Retinal pigment epithelial cell (primary cell): ENCODE measurements around the gene SNX3.

ENCODE experiments used
- DNase-seq: peaks from one replicate; pipeline ENCODE4 v3.0.0-alpha.2; 2010; ENCODE audit warnings: low read depth
- H3K4me3 ChIP-seq: 2 replicates; pipeline ENCODE4 v1.5.1; 2011; ENCODE audit warnings: mild to moderate bottlenecking, low read length, control low read depth, moderate library complexity
- TF ChIP-seq, protein P1 (sequence below): conservative IDR thresholded peaks from 2 replicates; pipeline ENCODE4 v1.5.1; 2011; ENCODE audit warnings: low read depth, low read length, control low read depth, inconsistent platforms

SNX3 gene

DNA sequence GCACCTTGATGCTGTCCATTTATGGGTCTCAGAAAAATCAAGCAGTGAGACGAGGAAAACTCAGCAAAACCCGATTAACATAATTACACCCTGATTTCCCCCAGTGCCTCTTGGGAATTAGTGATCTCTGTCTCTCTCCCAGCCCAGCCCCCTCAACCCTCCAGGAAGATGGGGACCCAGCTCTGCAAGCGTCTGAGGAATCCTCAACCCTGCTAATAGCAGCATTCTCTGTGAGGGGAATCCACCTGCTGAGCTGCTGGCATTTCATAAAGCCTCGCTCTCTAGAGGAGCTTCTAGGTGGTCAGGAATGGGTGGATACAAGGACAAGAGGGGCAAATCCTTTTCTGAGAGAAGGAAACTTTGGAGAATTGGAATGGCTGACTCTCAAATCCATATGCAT, 81.1 kb downstream of the SNX3 start:
- no peak for DNase-seq
- TF ChIP-seq, protein P1, sequence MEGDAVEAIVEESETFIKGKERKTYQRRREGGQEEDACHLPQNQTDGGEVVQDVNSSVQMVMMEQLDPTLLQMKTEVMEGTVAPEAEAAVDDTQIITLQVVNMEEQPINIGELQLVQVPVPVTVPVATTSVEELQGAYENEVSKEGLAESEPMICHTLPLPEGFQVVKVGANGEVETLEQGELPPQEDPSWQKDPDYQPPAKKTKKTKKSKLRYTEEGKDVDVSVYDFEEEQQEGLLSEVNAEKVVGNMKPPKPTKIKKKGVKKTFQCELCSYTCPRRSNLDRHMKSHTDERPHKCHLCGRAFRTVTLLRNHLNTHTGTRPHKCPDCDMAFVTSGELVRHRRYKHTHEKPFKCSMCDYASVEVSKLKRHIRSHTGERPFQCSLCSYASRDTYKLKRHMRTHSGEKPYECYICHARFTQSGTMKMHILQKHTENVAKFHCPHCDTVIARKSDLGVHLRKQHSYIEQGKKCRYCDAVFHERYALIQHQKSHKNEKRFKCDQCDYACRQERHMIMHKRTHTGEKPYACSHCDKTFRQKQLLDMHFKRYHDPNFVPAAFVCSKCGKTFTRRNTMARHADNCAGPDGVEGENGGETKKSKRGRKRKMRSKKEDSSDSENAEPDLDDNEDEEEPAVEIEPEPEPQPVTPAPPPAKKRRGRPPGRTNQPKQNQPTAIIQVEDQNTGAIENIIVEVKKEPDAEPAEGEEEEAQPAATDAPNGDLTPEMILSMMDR = no peak

DNA sequence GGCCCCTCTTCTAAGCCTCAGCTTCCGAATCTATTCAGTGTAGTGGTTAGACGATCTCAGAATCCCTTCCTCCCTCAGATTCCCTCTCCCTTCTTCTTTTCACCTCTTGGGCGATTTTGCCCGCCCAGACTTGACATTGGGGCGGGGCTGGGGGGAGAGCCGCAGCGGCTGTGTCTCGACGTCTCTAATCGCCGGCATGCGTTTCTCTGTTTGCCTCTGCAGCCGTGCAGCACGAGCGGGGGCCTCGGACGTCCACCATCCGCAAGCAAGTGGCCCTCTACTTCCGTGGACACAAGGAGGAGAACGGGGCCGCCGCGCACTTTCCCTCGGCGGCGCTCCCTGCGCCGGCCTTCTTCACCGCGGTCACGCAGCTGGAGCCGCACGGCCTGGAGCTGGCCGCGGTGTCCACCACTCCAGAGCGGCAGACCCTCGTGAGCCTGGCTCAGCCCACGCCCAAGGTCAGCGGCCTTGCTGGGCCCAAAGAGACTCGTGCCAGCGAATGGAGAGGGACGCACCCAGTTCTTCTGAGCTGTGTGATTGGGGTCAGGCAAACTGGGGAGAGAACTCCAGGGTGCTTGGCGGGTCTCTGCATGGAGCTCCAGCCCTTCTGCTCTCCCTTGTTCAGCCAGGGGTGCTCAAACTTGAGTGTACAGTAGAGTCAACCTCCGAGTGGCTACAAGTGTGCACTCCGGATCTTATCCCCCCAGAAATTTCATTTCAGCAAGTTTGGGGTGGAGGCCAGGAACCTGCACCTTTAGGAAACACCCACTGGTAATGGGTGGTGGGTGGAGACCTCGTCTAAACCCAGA, 84.4 kb downstream of the SNX3 start:
- no peak for DNase-seq
- no peak overlapping the region for H3K4me3 ChIP-seq
- TF ChIP-seq, protein P1 = no peak

More for the DNA sequence above, 81.1 kb downstream of the SNX3 start:
- H3K4me3 ChIP-seq = no peak overlapping the region

DNA sequence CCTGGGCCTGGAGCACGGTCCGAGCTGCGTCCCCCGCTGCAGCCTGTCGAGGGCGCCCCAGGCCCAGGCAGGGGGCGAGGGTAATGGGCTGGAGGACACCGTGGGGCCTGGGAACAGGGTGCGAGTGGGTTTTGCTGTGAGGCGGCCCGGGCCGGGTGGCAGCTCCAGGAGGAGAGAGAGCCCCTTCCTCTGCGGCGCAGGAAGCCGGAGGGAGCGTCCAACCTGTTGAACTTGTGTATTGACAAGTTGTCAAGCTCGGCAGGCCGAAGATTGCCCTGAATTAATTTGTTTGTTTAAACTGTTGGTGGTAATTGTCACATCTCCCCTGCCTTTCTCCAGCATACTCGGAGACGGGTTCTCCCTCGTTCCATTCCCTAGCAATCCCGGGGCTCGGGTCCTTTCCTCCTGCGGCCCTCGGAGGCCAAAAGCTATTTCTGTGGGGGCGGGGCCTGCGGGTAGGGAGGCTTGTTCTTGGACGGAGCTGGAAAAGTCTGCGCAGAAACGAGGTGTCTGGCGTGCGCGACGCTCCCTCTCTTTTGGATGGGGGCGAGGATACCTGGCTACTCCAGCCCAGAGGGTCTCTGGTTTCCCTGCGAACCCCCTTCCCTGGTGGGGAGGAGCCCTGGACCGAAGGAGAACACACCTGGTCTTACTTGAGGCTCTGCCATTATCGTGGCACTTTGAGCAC, 85.1 kb downstream of the SNX3 start:
- TF ChIP-seq, protein P1 = no peak
- no peak for DNase-seq
- no peak overlapping the region for H3K4me3 ChIP-seq

DNA sequence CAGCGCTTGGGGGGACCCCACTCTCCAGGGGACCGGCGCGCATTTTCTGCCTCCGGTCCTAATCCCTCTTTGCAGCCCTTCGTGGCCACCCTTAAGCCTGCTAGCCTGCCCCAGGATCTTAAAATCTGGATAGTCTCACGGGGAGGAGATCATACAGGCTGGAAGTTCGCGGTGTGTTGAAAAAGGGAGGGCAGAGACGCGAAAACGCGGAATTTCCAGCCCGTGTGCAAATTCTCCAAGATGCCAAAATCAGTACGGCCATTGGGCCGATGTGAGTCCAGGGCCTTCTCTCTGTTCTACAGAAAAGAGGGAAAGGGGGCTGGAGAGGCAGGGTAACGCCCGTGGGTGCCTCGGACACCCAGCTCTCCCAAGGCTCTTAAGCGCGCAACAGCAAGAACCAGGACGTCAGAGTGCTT, 85.7 kb downstream of the SNX3 start:
- no peak overlapping the region for H3K4me3 ChIP-seq
- TF ChIP-seq, protein P1 = no peak
- DNase-seq = no peak

DNA sequence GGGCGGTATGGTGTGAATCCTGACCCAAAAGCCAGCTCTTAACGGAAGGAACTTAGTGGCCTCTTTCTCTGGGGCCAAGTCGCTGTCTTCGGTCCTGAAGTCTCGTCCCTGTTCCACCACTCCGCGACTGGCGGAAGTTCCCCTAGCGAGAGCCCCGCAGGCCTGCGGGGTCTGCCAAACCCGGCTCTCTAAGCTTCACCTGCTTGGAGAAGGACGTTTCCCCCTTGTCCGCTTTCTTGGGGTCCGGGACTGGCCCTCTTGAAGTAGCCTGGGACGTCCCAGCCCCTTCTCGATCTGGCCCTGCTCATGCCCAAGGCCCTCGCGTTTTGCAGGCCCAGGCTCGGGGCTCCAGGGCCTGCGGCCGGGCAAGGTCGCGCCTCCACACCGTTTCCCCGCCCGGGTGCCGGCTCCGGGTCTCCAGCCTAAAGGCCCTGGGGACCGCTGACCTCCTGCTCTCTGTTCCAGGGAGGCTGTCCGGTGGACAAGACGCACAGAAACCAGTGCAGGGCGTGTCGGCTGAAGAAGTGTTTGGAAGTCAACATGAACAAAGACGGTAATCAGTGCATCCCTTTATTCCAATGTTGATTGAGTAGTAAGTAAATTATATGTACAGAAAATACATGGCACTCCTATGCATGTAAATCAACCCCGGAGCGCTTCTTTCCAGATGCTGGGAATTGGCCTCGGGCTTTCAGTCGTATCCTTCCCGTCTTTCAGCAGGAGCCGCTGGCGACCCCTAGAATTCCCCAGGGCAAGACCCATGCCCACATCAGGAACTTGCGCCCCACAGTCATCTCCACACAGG, 86.3 kb downstream of the SNX3 start:
- TF ChIP-seq, protein P1 = no peak
- H3K4me3 ChIP-seq = no peak overlapping the region
- no peak for DNase-seq

DNA sequence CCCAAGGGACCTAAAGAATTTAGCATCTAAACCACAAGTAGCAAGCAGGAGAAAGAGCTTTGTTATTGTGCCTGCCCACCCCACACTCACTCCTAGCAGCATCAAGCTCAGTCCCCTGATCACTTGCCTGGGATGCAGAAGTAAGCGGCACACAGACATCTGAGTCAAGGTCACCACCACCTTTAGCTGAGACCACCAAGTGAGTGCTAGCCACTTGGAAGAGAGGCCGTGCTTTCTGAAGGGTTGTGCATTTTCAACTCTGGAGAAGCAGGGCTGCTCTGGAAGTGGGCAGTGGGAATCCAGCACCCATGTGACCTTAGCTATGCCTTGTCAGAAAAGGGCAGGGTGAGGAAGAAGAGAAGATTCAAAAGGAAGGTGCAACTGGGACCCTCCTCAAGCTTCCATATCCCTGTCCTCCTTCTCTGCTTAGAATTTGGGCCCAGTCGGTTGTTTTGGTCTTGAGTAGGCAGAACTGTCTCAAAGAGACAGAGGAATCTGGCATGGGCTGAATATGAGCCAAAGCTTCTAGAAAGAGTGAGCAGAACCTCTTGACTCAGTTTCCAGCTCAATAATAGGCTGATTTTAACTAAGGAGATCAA, 88.8 kb downstream of the SNX3 start:
- TF ChIP-seq, protein P1 = no peak

More for the DNA sequence above, 88.8 kb downstream of the SNX3 start:
- no peak for DNase-seq
- no peak overlapping the region for H3K4me3 ChIP-seq
